GM23338 (cell line): ENCODE data around the gene KCNJ10.

Source experiments
- CREB1 ChIP-seq: fragments of 250-450 bp; sonication (Bioruptor Pico); IDR thresholded peaks from 2 replicates; pipeline ENCODE4 v1.5.0; 2020; ENCODE audit warnings: low read depth, mild to moderate bottlenecking, moderate library complexity
- CTCF ChIP-seq, 2 experiments: fragments of 200-600 bp in 1 of 2; sonication (generic) in 1 of 2; conservative IDR thresholded peaks; 2 replicates each; pipeline versions ENCODE4 v1.5.1 to v1.6.1; 2016 to 2017; ENCODE audit warnings: antibody characterized with exemption in 2 of 2, low read depth in 2 of 2, mild to moderate bottlenecking in 2 of 2, moderate library complexity in 1 of 2
- ETS1 ChIP-seq: IDR thresholded peaks from 2 replicates; pipeline ENCODE4 v1.6.1; 2016; ENCODE audit warnings: antibody characterized with exemption
- EZH2 ChIP-seq: fragments of 200-600 bp; sonication (generic); IDR thresholded peaks from one replicate; pipeline ENCODE4 v1.8.0; 2017; ENCODE audit warnings: antibody characterized with exemption, mild to moderate bottlenecking, low read depth; ENCODE audit not compliant: unreplicated experiment
- EZH2phosphoT487 ChIP-seq: fragments of 200-600 bp; sonication (generic); IDR thresholded peaks from one replicate; pipeline ENCODE4 v1.8.1; 2018; ENCODE audit warnings: antibody characterized with exemption; ENCODE audit not compliant: unreplicated experiment
- JUNB ChIP-seq: IDR thresholded peaks from one replicate; pipeline ENCODE4 v1.6.1; 2016; ENCODE audit warnings: antibody characterized with exemption; ENCODE audit not compliant: unreplicated experiment
- POLR2AphosphoS5 ChIP-seq: IDR thresholded peaks from 2 replicates; pipeline ENCODE4 v1.6.1; 2016; ENCODE audit warnings: antibody characterized with exemption, low read depth
- REST ChIP-seq: IDR thresholded peaks from one replicate; pipeline ENCODE4 v1.6.1; 2018; ENCODE audit warnings: antibody characterized with exemption; ENCODE audit not compliant: unreplicated experiment
- STAT1 ChIP-seq: IDR thresholded peaks from one replicate; pipeline ENCODE4 v1.6.1; 2016; ENCODE audit warnings: antibody characterized with exemption; ENCODE audit not compliant: unreplicated experiment
- ZNF114 ChIP-seq: fragments of 250-450 bp; sonication (Bioruptor Pico); IDR thresholded peaks from 2 replicates; pipeline ENCODE4 v1.5.0; 2020; ENCODE audit warnings: mild to moderate bottlenecking, moderate library complexity

- TF ChIP-seq POLR2AphosphoS5, result no peak
- no peak for TF ChIP-seq CTCF (conservative IDR thresholded peaks at IDR 0.05; ENCODE audit: low read depth in 2 of 2)
- no peak for TF ChIP-seq ETS1
- no peak for TF ChIP-seq REST
- no peak for TF ChIP-seq EZH2phosphoT487
- no peak for TF ChIP-seq EZH2
- TF ChIP-seq STAT1, result no peak
- no peak for TF ChIP-seq ZNF114 (CRISPR knock-in tag)
- TF ChIP-seq CREB1 (CRISPR knock-in tag), result no peak
- no peak for TF ChIP-seq JUNB
Observed at GRCh38 chr1:160096274-160097116, 26.5 kb upstream of the KCNJ10 start.
